RKO (cell line): Measurements from ENCODE around the gene TTC9B.

Experiments used
- DNase-seq: peaks from one replicate; pipeline ENCODE4 v3.0.0-alpha.2; 2016; ENCODE audit warnings: low spot score

The TTC9B gene

DNA sequence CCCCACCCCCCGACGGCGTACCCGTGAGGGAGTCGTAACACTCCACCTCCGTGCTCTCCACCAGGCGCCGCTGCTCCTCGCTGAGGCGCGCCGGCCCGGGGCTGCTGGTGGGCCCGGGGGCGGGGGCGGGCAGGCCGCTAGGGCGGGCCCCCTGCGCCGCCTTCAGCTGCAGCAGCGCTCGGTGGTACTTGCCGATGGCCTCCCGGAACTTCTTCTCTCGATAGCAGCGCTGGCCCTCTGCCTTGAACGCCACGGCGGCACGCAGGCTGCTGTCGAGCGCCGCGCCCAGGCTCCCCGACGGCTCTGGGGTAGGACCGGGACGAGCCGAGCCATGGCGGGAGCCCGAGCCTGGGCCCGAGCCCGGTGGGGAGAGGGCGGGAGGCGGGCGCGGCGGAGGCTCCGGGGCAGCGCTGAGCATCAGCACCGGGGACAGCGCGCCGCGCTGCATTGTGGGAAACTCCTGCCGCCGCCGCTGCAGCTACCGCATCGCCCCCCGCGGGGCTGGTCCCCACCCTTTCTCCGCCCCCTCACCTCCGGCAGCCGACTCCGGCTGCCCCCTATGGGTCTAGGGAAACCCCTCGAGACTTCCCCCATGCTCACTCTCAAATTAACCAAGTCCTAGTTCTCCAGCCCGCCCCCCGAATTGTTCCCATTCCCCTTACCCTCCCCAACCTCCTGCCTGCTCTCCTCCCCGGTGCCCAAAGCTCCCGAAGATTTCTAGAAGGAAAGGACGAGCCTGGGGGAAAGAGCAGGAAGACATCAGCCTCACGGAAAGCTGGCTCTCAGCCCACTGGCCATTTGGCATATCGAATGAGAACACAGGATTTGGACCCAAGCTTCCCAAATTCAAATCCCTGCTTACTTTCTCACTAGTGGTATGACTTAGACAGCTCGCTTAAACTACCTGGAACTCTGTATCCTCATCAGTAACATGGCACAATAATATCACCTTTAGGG lies at the start of gene TTC9B:
TTC9B (minus strand) TSS at position 451 of the 957 bp plus-strand sequence; CDS start at position 448, 3 bp downstream.
- DNase-seq: no peak

DNA sequence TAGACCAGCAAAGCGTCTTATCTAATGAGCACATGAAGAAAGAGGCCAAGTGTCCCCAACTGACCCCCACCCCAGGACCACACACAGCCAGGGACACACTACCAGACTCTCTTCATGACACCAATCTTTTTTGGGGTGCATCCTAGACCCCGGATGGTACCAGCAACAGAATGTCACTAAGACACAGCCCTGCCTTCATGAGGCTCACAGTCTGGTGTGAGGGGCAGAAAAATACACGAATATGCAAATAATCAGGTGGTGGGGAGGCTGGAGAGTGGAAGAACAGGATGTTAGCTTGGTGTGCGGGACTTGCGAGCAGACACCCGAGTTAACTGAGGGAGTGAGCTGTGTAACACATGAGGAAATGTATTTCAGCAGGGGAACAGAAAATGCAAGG lies 49.4 kb upstream of the TTC9B start:
- DNase-seq: no peak

DNA sequence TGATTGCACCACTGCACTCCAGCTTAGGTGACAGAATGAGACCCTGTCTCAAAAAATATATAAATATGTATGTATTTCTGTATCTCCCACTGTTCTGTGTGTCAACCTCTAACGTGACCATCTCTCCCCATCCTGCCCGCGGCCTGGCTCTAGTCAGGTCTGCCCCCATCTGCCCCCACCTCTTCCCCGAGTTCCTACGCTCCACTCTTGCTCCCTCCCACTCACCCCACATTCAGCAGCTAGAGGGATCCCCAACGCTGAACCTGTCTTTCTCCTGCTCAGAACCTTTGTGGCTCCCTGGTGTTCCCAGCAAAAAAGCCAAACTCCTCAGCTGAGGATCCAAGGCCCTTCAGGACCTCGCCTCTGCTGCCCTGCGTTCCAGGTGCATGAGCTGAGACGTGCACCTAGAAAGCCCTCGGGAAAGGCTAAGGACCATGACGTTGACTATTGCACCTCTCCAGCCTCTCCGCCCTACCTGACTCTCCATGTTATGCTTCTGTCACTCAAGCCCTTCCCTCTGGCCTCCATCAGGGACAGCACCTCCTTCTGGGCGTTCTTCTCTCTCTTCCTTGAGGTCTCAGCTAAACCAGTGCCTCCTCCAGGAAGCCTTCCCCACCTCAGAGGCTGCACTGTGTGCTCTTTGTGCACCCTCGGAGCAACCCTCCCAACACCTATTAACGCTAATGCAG lies 48.9 kb upstream of the TTC9B start:
- no peak for DNase-seq

DNA sequence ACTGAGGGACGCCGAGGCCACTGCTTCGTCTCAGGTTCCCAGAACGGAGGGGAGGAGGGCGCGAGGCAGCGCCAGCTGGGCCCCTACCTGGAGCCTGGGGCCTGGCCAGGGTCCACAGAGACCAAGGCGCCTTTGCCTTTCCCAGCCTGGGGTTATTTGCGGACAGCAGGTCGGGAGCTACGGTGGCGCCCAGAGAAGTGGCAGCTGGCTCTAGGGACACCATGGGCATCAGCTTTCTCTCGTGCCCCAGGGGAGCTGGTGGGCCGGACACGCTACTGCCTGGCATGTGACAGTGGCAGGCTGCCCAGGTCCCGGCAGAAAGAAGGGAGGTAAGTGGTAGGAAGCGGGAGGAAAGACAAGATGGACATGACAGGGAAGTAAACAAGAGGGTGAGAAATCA lies 47.9 kb upstream of the TTC9B start:
- DNase-seq: no peak

DNA sequence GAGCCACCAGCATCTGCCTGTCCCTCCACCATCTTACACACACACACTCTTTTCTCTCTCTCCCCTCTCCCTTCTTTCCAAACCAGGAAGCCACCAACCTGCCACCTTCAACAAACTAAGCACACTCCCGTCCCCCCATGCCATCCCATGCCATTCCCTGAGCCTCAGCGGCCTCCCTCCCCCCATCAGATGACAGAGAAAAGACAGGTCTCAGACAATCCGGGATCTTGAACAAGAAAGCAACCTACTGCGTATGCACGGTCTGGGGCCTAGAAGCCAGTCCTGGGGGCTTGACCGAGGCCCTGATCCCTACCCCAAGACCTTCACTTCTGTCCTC lies 47.5 kb upstream of the TTC9B start:
- DNase-seq: no peak

DNA sequence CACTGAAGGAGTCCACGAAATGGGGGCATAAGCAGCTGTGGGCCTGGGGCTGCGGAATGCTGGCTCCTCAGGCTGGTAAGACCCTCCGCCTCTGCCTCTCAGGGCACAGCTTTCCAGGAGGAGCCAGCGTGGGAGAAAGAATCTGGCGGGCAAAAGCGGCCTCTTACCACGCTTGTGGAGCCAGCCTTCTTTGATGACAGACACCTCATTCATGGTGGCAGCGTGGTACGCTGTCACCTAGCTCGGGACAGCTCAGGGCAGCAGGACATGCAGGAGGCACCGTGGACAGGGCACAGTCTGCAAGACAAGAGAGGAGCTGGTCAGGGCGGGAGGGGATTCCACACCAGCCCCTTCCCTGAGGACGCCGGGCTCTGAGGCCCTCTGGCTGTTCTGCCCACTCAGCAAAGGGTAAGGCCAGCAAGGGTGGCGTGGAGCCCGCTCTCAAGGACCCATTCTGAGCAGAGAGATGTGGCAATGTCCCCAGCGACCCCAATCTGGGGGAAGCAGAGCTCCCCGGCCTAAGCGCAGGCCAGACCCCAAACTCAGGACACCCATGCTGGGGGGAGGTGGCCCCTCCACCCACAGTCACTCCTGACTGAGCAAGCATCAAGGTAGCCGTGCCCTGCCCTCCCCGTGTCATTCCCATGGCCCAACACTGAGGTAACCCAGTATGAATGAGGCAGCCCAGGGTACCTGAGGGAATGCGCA lies 47.0 kb upstream of the TTC9B start:
- no peak for DNase-seq

DNA sequence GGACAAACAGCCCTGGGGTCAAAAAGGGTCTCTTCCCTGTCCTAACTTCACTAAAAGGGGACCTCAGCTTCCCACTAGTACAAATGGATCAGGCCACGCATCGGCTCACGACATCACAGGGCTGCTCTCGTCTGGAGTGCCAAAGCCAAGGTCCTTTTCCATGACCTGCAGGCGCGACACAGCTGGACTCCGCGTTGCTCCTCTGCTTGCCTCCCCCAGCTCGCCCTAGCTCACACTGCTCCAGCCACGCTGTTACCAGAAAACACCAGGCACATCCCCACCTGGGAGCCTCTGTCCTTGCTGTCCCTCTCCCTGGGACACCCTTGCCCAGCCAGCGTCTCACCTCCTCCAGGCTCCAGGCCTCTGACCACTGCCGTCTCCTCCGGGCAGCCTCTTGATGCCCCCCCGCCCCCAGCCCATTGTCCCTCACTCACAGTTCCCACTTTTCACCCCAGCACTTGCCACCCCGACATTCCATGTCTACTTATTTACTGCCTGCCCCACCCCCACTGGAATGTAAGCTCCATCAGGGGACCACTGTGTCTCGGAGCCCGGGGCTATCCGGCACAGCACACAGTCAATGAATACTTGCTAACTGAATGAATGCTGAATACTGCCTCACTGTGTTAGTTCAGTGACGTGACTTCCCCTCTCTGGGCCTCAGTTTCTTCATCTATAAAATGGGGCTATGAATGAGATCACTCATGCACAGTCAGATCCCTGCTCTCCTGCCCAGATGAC lies 46.3 kb upstream of the TTC9B start:
- DNase-seq: no peak

DNA sequence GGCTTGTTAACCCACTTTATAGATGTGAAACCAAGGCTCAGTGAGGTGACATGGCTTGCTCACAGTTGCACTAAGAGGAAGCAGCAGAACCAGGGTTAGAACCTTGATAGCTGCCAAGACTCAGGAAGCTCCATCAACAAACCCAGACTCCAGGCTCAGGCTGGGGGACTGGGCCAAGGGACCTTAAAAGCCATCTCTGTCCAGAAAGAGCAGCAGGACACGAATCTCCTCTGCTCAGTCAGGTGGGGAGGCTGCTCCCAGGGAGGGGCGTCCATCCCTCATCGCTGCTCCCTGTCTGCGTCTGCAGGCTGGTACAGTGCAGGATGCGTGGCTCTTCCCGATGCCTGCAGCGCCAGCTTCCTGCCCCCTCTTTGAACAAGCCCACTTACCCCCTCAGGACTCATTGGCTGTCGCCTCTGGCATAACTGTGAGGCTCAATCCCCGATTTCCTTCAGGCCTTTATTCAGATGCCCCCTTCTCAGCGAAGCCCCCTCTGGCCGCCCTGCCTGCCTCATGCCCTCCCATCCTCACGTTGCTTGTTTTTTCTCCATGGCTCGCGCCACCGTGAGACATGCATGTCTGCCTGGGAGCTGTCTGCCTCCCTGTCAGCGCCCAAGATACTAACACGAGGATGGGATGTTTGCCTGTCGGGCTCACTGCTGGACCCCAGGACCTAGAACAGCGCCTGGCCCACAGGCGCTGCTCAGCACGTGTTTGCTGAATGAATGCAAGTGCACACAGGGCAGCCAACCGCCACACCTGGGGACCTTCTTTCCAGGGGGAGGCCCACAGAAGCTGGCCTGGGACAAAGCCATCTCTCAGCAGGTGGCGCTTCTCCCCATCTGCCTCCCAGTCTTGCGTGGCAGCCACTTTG lies 45.5 kb upstream of the TTC9B start:
- no peak for DNase-seq

DNA sequence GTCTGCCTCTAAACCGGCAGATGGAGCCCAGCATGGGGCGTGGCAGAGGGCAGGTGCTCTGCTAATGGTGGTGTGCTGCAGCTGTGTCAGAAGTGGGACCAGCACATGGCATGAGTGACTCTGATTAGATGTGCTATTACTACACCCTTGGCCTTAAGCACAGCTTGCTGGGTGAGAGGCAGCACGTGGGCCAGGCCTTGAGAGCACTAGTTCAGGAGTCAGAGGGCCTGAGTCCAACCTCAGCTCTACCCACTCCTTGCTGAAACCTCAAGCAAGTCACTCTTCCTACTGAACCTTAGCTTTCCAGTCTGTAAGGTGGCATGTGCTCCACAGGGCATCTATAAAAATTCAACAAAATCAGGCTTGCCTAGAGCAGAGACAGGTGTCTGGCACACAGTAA lies 44.2 kb upstream of the TTC9B start:
- no peak for DNase-seq

DNA sequence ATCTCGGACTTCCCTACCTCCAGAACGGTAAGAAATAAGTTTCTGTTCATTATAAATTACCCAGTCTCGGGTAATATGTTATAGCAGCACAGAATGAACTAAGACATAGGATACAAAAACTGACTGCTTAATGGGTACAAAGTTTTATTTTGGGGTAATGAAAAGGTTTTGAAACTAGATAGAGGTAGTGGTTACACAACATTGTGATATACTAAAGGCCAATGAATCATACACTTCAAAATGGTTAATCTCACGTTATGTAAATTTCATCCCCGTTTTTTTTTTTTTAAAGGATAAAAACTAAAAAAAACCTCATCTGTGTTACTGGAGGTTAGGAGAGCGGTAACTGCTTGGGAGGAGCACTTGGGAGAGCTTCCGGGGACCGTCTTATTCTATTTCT lies 43.4 kb upstream of the TTC9B start:
- no peak for DNase-seq

DNA sequence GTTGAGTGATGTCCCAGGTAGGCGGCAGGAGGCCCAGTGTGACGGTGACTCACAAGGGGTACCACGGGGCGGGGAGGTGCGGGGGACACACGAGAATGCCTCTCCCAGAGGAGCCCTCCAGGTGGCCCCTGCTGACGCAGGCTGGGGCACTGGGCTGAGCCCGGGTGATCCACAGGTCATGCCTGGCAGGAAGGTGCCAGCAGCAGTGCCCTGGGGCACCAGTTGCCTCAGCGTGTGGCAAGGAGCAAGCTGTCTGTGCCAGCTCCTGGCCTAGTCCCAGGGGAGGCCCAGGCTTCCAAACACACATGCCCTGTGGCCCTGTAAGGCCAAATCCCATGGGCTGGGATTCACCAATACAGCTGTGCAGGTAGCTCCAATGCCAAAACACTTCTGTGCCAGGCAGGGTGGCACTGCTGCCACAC lies 38.9 kb upstream of the TTC9B start:
- DNase-seq: no peak

DNA sequence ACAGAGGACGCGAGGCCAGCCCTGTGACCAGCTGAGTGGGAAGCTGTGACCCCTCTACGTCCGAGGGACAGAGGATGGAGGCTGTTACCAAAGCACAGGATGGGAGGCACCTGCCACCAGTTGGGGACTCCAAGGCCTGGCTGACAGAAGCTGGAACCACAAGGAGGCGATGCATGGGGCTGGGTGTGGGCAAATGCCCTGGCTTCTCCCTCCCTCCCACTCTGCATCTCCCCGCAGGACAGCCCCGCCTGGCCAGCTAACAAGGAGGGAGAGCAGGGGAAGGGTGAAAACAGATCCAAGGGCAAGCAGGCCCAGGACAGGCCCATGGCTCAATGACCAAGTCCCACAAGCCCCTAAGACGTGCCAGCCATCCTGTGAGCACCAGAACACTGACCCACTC lies 38.3 kb upstream of the TTC9B start:
- no peak for DNase-seq

DNA sequence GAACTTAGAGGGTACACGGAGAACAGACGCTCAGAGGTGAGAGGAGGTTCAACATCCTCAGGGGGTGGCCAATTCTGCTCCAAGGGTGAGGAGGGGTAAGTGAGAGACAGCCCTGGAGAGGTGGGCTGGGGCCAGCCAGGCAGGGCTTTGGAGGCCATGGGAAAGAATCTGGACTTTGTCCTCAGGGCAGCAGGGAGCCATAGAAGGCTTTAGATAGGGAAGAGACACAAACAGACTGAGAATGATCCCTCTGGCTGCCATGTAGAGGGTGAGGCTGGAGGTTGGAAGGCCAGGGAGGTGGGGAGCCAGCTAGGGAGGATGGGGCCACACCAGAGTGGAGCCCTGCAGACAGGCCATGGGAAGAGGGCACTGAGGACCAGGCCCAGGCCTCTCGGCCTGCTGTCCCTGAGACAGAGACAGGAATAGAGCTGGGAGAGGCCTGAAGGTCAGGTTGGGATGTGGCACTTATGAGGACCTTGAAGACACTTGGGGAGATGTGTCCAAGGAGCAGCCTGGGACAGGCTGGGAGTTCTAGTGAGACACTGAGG lies 37.5 kb upstream of the TTC9B start:
- no peak for DNase-seq

DNA sequence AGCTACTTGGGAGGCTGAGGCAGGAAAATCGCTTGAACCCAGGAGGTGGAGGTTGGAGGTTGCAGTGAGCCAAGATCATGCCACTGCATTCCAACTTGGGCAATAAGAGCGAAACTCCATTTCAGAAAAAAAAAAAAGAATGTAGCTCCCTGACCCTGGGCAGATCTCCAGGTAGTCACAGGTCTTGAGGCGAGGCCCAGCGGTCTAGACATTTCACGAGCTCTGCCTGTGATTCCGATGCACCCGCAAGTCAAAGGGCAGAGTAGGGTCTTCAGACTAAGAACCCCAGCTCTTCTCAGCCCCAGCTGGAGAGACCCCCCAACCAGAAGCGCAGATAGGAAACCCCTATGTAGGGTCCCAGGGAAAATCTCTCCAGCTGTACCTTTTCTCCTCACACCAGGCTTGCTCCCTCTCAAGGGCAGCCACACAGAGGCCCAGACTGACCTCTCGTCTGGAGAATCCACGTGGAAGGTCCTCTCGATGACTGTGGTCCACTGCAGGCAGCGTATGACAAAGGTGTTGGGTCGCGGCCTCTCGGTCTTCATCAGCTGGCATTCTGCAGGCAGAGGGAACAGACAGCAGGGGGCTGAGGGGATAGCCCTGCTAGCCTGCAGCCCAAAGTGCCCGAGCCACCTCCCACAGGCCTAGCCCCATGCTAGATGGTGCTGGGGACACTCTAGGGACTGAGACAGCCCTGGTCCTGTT lies 36.7 kb upstream of the TTC9B start:
- no peak for DNase-seq

DNA sequence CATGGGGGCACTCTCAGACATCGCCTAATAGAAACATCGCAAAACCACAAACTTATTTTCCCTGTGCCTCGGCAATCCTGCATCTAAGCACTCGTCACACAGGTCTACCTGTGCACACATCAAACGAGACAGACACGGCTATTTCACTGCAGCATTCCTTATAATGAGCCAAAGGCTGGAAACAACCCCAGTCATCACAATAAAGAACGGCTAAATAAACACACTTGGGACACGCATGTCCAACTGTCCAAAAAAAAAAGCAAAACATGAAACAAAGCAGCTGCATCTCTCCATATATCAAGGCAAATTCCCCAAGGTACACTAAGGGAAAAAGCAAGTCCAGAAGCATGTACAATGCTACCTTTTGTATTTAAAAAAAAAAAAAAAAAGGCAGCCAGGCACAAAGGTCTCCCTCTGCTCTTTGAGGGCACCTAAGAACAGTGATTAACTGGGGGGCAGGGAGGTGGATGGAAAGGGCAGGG lies 35.5 kb upstream of the TTC9B start:
- DNase-seq: no peak

DNA sequence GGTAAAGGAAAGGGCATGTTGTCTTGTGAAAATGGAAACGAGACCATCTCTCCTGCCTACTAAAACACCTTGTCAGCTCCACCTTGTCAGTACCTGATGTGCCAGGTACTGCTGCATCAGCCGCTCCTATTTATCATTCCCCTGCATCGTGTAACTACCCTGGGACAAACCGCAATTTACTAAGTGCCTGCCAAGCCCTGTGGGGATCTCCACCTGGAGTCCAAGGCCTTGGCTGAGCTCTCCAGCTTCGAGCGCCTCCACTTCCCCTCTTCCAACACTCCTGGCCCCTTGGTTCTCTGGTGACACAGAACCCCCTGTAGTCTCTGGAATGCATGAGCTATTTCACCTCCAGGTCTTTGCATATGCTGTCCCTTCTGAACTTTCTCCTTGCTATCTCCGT lies 34.2 kb upstream of the TTC9B start:
- DNase-seq: no peak

DNA sequence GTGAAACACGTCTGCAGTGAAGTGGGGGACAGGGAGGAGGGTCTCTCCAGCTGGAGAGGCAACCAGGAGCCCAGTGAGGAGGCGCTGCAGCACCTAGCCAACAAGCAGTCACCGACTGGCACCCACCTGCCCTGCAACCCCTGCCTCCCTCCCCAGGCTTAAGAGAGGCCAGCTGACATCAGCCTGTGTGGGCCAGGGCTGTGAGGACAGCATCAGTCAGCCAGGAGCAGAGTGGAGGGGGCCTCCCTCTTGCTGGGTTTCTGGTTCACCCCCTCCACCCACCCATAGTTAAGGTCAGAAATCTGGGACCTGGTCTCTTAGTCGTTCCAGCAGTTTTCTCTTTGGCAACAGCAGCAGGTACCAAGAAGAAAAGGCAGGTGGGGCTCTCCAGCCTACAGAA lies 33.8 kb upstream of the TTC9B start:
- no peak for DNase-seq

DNA sequence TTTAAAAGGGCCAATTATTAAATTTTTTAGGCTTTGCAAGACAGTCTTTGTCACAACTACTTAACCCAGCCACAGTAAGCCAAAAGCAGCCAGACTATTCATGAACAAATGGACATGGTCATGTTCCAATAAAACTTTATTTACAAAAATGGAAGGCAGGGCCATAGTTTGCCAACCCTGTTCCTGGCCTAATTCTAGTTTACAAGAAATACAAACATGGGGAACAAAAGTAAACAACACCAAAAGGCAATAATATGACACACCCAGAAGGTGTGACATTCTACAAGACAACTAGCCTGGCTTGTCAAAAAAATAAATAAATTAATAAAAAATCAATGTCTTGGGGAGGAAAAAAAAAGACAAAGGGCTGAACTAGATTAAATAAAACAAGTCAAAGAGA lies 33.1 kb upstream of the TTC9B start:
- DNase-seq: no peak

DNA sequence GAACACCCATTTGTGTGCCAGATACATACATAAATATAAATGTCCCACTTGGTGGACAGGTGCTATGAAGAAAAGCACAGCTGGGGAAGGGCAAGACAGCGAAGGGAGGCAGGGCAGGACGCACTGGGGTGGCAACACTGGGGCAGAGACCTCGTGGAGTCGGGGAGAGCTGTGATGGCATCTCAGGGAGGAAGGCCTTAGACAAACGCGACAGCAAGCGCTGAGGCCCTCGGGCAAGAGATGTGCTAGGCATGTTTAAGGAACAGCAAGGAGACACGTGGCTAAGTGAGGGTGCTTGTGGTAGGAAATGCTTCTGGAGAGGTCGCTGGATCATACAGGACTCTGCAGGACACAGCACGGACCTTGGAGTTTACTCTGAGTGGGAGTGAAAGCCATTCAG lies 31.6 kb upstream of the TTC9B start:
- no peak for DNase-seq

DNA sequence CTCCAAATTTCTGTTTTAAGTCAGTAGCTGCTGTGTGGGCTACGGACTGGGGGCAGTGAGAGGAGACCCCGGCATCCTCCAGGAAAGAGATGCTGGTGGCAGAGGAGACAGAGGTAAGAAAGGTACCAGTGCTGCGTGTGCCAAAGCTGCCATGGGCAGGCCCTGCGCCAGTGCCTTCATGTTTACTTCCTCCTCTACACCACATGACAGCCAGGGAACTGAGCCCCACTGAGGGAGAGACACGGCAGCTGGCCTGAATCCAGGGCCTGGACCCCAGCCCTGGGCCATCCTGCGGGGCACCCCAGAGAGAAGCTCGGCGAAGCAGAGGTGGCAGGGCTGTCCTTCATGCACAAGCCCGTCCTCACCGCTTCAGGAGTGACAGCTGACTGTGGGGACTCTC lies 31.0 kb upstream of the TTC9B start:
- DNase-seq: no peak
